Neural progenitor cell (in vitro differentiated cells): ENCODE results near the gene CAD. TPM values are rescaled to one million over a fixed set of nuclear protein-coding genes. Genes with fewer than 3 reads are reported as not detected.

Experiments
- DNase-seq: peaks from one replicate; pipeline ENCODE4 v3.0.0-alpha.2; 2016; ENCODE audit warnings: low spot score
- H2AFZ ChIP-seq: fragments of 200-600 bp; sonication (generic); replicated peaks from 2 replicates; pipeline ENCODE4 v1.6.1; 2016; ENCODE audit warnings: antibody characterized with exemption
- H3F3A ChIP-seq: fragments of 200-600 bp; sonication (generic); 2 replicates; pipeline ENCODE4 v1.6.1; 2016; ENCODE audit warnings: antibody characterized with exemption, low read depth
- H3K27ac ChIP-seq: fragments of 200-600 bp; sonication (generic); 2 replicates; pipeline ENCODE4 v1.5.1; 2016; ENCODE audit warnings: mild to moderate bottlenecking
- H3K27me3 ChIP-seq: fragments of 200-600 bp; sonication (generic); 2 replicates; pipeline ENCODE4 v1.6.1; 2016; ENCODE audit warnings: mild to moderate bottlenecking, moderate library complexity
- H3K36me3 ChIP-seq: fragments of 200-600 bp; sonication (generic); 2 replicates; pipeline ENCODE4 v1.5.1; 2016
- H3K4me1 ChIP-seq: fragments of 200-600 bp; sonication (generic); 2 replicates; pipeline ENCODE4 v1.6.1; 2016; ENCODE audit warnings: mixed run types
- H3K4me2 ChIP-seq: fragments of 200-600 bp; sonication (generic); 2 replicates; pipeline ENCODE4 v1.6.1; 2016
- H3K4me3 ChIP-seq: fragments of 200-600 bp; sonication (generic); 2 replicates; pipeline ENCODE4 v1.5.1; 2016
- H3K79me2 ChIP-seq: fragments of 200-600 bp; sonication (generic); 2 replicates; pipeline ENCODE4 v1.6.1; 2016; ENCODE audit warnings: low read depth
- H3K9ac ChIP-seq: fragments of 200-600 bp; sonication (generic); 2 replicates; pipeline ENCODE4 v1.6.1; 2016
- H3K9me3 ChIP-seq: fragments of 200-600 bp; sonication (generic); 2 replicates; pipeline ENCODE4 v1.5.1; 2016; ENCODE audit warnings: low read depth
- H4K20me1 ChIP-seq: fragments of 200-600 bp; sonication (generic); 2 replicates; pipeline ENCODE4 v1.6.1; 2016; ENCODE audit warnings: low read depth
- H3K27ac Mint-ChIP-seq: 3 replicates; pipeline ENCODE4 v1.8.0; 2021; ENCODE audit warnings: mixed read lengths
- H3K27me3 Mint-ChIP-seq: 2 replicates; pipeline ENCODE4 v1.8.0; 2022; ENCODE audit warnings: low read depth, mild to moderate bottlenecking, inconsistent platforms, moderate library complexity, mixed read lengths; ENCODE audit not compliant: insufficient read depth
- H3K36me3 Mint-ChIP-seq: 3 replicates; pipeline ENCODE4 v1.8.0; 2021; ENCODE audit warnings: mixed read lengths
- H3K4me1 Mint-ChIP-seq: 3 replicates; pipeline ENCODE4 v1.8.0; 2021; ENCODE audit warnings: mixed read lengths
- H3K4me3 Mint-ChIP-seq: 3 replicates; pipeline ENCODE4 v1.8.0; 2021; ENCODE audit warnings: mild to moderate bottlenecking, moderate library complexity, mixed read lengths
- H3K9me3 Mint-ChIP-seq: 3 replicates; pipeline ENCODE4 v1.8.0; 2020; ENCODE audit warnings: mixed read lengths
- CTCF ChIP-seq: fragments of 200-600 bp; sonication (generic); IDR thresholded peaks from 2 replicates; pipeline ENCODE4 v1.5.1; 2017; ENCODE audit warnings: antibody characterized with exemption, mild to moderate bottlenecking
- EZH2 ChIP-seq: fragments of 200-600 bp; sonication (generic); IDR thresholded peaks from 2 replicates; pipeline ENCODE4 v1.6.1; 2017; ENCODE audit warnings: antibody characterized with exemption, mild to moderate bottlenecking, moderate library complexity
- EZH2phosphoT487 ChIP-seq: fragments of 200-600 bp; sonication (generic); IDR thresholded peaks from 2 replicates; pipeline ENCODE4 v1.6.1; 2017; ENCODE audit warnings: antibody characterized with exemption
- total RNA-seq: library from RNA; depleted of rRNA; stranded (reverse); fragments of >200 nt; gene quantifications from 2 replicates; pipeline ENCODE4 v1.2.3, GENCODE V29; 2015; ENCODE audit warnings: low replicate concordance

CAD gene
- total RNA-seq, 1 donor from 2014 or later, result 26.5 TPM

- peaks cover 11% of the 10 kb centered on the region for H3F3A ChIP-seq
- no peaks in the 10 kb centered on the region for H3K36me3 ChIP-seq
- DNase-seq, result no peak
- no peaks in the 10 kb centered on the region for H3K79me2 ChIP-seq
- Mint-ChIP-seq H3K9me3 (no peaks in the 10 kb centered on the region), H3K36me3 (peaks cover 25% of the 10 kb centered on the region), H3K27ac (no peak overlapping the region), H3K4me3 (no peak overlapping the region), H3K4me1 (no peaks in the 10 kb centered on the region), H3K27me3 (no peaks in the 10 kb centered on the region)
- no peak overlapping the region for H2AFZ ChIP-seq
- H3K4me3 ChIP-seq, result no peak overlapping the region
- no peak for TF ChIP-seq EZH2phosphoT487
- TF ChIP-seq CTCF, result no peak
- TF ChIP-seq EZH2, result no peak
- H3K27ac ChIP-seq, result no peak overlapping the region
- no peaks in the 10 kb centered on the region for H4K20me1 ChIP-seq
- no peaks in the 10 kb centered on the region for H3K4me1 ChIP-seq
- H3K9me3 ChIP-seq, result no peaks in the 10 kb centered on the region
- H3K9ac ChIP-seq, result no peak overlapping the region
- H3K4me2 ChIP-seq, result no peak overlapping the region
- no peaks in the 10 kb centered on the region for H3K27me3 ChIP-seq
Observed at GRCh38 chr2:27240406-27240805, 23.2 kb downstream of the CAD start.

GRCh38 chr2:27241761-27242613, 24.8 kb downstream of the CAD start:
- no peaks in the 10 kb centered on the region for H3K79me2 ChIP-seq
- no peak overlapping the region for H3K27ac ChIP-seq
- TF ChIP-seq EZH2 (no peak), CTCF (no peak), EZH2phosphoT487 (no peak)
- no peaks in the 10 kb centered on the region for H4K20me1 ChIP-seq
- Mint-ChIP-seq H3K4me1 (no peaks in the 10 kb centered on the region), H3K9me3 (no peaks in the 10 kb centered on the region), H3K4me3 (no peak overlapping the region), H3K27me3 (no peaks in the 10 kb centered on the region), H3K36me3 (peaks cover 21% of the 10 kb centered on the region), H3K27ac (no peak overlapping the region)
- no peak overlapping the region for H2AFZ ChIP-seq
- H3K36me3 ChIP-seq, result no peaks in the 10 kb centered on the region
- H3F3A ChIP-seq, result peaks cover 18% of the 10 kb centered on the region
- DNase-seq, result no peak
- no peaks in the 10 kb centered on the region for H3K4me1 ChIP-seq
- no peaks in the 10 kb centered on the region for H3K9me3 ChIP-seq
- H3K27me3 ChIP-seq, result no peaks in the 10 kb centered on the region
- H3K9ac ChIP-seq, result no peak overlapping the region
- no peak overlapping the region for H3K4me2 ChIP-seq
- no peak overlapping the region for H3K4me3 ChIP-seq

- H3K36me3 ChIP-seq, result no peaks in the 10 kb centered on the region
- peaks cover 17% of the 10 kb centered on the region for H3K36me3 Mint-ChIP-seq
- H3K9me3 Mint-ChIP-seq, result no peaks in the 10 kb centered on the region
Observed at GRCh38 chr2:27242614-27242951, 25.4 kb downstream of the CAD start.

More at GRCh38 chr2:27242614-27242951, 25.4 kb downstream of the CAD start:
- Histone ChIP-seq H3K27ac (no peak overlapping the region), H3K4me1 (no peaks in the 10 kb centered on the region), H3F3A (peaks cover 18% of the 10 kb centered on the region), H3K27me3 (no peaks in the 10 kb centered on the region), H4K20me1 (no peaks in the 10 kb centered on the region), H3K9me3 (no peaks in the 10 kb centered on the region), H2AFZ (no peak overlapping the region), H3K4me3 (no peak overlapping the region), H3K79me2 (no peaks in the 10 kb centered on the region), H3K9ac (no peak overlapping the region), H3K4me2 (no peak overlapping the region)
- Mint-ChIP-seq H3K4me1 (no peaks in the 10 kb centered on the region), H3K4me3 (no peak overlapping the region), H3K27me3 (peaks cover under 1% of the 10 kb centered on the region), H3K27ac (no peak overlapping the region)
- TF ChIP-seq EZH2phosphoT487 (no peak), CTCF (no peak), EZH2 (no peak)
- DNase-seq, result no peak
